HG03135 (cell line): ENCODE data around the gene CPZ.
"Not testable (repeated sequence)": the region's sequence is repeated elsewhere in the genome, so short reads cannot be mapped to it uniquely, and the experiment has no call there.

Source experiments
- ATAC-seq: cut with Tn5 transposase; IDR thresholded peaks from one replicate; pipeline ENCODE4 v1.9.1; 2021; ENCODE audit warnings: mild to moderate bottlenecking, moderate library complexity; ENCODE audit not compliant: unreplicated experiment

CPZ gene

DNA sequence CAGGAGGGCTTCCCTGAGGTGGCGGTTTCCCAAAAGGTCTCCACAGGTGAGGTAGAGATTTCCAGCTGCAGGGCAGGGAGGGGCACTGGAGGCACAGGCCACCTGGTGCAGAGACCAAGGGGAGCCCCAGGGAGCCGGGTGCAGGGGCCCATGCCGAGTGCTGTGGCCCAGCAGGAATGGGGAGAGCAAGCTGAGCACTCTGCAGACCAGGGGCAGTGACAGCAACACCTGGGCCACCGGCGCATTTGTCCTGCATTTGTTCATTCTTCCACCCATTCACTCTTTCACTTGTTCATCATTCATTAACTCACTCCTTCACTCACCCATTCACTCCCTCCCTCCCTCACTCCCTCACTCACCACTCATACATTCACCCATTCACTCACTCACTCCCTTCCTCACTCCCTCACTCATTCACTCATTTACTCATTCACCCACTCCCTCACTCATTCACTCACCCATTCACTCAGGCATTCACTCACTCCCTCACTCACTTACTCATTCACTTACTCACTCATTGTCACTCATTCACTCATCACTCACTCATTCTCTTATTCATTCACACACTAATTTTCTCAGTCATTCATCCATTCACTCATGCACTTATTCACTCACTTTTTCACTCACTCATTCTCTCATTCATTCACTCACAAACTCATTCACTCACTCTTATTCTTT is 16.3 kb downstream of the CPZ start:
- no peak for ATAC-seq

GRCh38 chr4:8609406-8609805 is 16.8 kb downstream of the CPZ start:
- ATAC-seq = no peak

DNA sequence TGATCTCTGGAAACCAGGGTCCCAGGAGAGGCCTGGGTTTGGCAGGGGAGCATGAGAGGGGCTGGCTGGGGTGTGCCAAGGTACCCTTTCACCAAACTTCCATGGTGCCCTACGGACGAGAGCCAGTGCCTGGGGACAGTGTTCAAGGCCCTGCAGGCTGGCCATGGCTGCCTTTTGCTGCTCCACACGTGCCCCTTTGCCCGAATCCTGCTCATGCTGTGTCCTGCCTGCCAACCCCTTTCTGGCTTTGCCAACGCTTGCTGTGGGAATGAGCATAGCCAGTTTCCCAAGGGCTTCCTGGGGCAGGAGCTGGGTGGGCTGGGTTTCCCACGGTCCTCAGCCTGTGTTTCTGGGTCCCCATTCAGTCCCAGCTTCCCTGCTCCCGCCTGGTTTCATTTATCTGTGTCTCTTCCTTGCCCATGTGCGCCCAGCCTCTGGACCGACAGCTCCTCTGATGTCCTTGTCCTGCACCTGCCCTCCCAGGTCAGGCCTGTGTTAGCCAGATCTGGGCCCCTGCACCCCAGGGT is 17.3 kb downstream of the CPZ start:
- ATAC-seq = no peak

GRCh38 chr4:8610858-8611616 is 18.5 kb downstream of the CPZ start:
- ATAC-seq = no peak

DNA sequence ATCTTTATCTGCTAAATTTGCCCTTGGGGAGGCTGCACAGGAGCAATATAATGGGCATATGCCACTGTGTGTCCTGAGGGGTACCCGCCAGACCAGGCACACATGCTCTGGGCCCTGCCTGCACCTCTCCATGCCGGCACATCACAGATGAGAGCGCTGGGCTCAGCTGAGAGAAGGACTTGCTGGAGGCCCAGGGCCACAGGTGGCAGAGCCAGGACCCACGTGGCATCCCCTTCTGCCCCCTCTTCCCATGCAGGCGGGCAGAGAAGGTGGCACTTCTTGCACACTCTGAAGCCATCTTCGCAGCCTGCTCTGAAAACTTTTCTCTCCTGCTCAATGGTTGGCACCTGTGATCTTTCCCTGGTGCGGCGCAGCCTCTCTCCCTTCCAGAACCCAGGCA is 20.1 kb downstream of the CPZ start:
- ATAC-seq = no peak

- ATAC-seq = no peak
Observed at GRCh38 chr4:8613421-8614364, 21.1 kb downstream of the CPZ start.

DNA sequence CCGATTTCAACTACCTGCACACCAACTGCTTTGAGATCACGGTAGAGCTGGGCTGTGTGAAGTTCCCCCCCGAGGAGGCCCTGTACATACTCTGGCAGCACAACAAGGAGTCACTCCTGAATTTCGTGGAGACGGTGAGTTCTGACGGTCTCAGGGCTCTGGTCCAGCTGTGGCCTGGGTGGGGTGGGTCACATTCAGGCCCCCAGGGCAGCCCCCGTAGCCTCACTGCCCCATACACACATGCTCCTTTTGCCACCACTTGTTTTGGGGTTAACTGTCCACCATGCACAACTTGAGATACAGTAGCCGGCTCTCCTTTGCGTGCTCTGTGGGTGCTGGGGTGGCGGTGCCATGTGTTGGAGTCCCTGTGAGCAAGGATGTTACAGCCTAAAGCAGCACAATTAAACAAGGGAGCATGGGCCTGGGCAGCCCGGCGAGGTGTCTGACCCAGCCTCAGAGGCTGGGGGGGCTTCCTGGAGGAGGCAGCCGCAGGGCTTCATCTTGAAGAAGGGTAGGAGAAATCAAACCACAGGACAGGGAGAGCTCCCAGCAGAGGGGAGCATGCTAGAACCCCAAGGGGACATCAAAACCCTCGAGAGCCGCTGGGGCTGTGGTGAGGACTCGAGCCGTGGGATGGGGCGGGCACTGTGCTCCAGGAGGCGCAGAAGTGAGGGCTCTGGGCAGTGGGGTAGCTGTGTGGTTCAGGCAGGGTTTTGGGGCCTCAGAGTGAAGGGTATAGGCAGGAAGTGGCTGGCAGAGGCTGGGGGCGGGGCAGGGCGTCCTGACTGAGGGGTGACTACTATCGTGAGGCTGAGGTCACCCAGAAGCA is 22.0 kb downstream of the CPZ start:
- ATAC-seq = no peak

DNA sequence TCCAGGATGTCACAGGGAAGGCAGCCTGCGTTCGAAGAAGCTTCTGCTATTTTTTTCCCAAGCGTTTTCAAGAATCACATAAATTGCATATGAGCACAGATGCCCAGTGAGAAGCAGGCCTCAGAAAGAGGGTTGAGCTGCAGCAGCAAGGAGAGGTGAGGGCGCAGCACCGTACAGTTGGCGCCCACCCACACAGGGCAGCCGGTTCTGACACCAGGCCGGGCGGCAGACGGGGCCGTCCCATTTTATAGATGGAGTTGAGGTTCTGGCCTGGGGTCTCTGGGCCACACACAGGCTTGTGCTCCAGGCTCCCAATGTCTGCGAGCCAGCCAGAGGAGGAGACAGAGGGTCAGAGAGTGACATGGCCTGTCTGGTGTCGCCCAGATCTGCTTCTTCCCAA is 22.8 kb downstream of the CPZ start:
- no peak for ATAC-seq

- ATAC-seq = no peak
Observed at GRCh38 chr4:8615921-8616787, 23.6 kb downstream of the CPZ start.

- no peak for ATAC-seq
Observed at GRCh38 chr4:8616831-8617230, 24.3 kb downstream of the CPZ start.

DNA sequence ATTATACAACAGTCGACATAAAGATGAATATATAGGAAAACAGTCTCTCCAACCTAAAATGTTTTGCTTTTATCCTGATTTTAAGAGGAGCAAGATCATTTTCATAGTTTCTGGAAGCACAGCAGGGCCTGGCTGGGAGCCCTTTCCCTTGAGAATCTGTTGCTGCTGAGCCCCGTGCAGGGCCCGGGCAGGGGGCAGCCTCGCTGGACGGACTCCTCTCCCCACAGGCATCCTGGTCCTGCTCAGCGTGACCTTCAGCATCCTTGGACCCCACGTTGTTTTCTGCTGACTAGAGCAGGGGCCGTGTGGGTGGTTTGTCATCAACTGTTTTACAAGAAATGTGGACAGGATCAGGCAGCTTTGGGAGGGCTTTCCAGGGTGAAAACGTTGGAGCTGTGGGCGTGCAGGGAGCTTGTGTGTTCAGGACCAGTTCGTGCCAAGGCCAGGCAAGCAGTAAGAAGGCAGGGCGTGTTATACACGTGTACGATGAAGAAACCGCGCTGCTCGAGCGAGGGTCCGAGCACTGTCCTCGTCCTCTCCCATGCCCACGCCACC is 25.0 kb downstream of the CPZ start:
- no peak for ATAC-seq

DNA sequence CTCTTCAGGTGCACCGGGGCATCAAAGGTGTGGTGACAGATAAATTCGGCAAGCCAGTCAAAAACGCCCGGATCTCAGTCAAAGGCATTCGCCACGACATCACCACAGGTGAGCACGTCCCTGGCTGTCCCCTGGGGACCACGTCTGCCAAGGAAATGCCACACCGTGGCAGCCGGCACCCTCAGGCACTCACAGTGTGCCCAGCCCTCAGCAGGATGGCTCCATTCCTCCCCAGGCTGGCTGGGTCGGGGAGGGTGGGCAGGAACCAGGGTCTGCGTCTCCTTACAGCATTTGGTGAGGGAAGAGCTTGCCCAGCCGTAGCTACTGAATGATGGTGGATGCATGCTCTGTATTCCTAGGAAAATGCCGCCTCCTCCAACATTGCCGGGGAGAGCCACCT is 25.9 kb downstream of the CPZ start:
- no peak for ATAC-seq

GRCh38 chr4:8618961-8619720 is 26.6 kb downstream of the CPZ start:
- ATAC-seq = no peak

- ATAC-seq = not testable (repeated sequence)
Observed at GRCh38 chr4:8621135-8621534, 28.6 kb downstream of the CPZ start.

DNA sequence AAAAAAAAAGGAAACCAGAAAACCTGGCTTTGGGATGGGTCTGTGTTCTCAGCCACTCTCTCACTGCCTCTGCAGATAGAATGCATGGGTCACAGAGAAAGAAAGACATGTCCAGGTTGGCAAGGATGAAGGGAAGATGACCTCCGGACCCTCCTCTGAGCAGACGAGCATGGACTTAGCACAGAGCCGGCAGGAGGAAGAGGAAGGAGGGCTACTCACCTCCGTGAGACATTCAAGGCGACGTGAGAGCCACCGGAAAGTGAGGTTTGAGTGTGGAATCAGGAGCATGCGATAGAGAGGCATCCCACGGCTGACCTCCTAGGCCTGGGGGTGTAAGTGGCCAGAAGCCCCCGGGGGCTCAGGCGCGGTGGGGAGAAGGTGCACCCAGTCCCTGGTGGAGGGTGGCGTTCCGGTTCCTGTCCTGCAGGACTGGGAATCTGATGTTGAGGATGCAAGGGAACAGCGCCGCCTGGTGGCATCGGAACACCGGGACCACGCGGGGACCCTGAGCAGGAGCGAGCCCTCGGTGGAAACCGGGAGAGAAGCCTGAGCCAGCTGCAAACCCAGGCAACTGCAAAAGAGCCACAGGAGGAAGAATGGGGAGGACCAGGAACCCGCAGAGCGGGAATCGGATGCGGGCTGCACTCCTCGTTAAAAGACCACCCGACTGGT is 32.2 kb downstream of the CPZ start:
- not testable (repeated sequence) for ATAC-seq

- not testable (repeated sequence) for ATAC-seq
Observed at GRCh38 chr4:8630240-8630905, 37.8 kb downstream of the CPZ start.

DNA sequence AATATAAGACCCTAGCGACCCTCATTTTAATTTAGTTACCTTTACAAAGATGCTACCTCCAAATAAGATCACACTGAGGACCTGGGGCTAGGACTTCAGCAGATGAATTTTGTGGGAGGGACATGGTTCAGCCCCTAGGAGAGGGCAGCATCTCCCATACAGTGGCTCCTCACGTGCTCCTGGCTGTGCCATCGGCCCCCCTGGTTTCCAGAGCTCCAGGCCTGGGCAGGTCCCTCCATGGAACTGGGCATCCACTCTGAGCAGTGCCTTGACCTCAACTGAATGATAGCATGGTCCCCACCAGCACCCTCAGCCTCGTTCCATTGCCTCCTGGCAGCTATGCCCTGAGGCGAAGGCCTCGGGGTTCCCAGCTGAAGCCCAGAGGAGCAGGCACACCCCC is 39.3 kb downstream of the CPZ start:
- ATAC-seq = not testable (repeated sequence)
